VCaP (cell line): ENCODE measurements around the gene MPV17L.
A peak's percentile ranks its signal among the peaks of the same experiment; 100 is the strongest.
"Not testable (repeated sequence)": the region's sequence is repeated elsewhere in the genome, so short reads cannot be mapped to it uniquely, and the experiment has no call there.

Experiments used
- H3K27ac ChIP-seq: fragments of 450-650 bp; 2 replicates; pipeline ENCODE4 v1.5.1; 2017
- CTCF ChIP-seq: fragments of 450-650 bp; conservative IDR thresholded peaks from 2 replicates; pipeline ENCODE4 v1.5.1; 2017; ENCODE audit warnings: mild to moderate bottlenecking, moderate library complexity

The MPV17L gene

GRCh38 chr16:15445450-15445849 lies 49.9 kb downstream of the MPV17L start:
- TF ChIP-seq CTCF: no peak
- no peak overlapping the region for H3K27ac ChIP-seq

- no peak for TF ChIP-seq CTCF
- no peak overlapping the region for H3K27ac ChIP-seq
Observed at GRCh38 chr16:15446901-15447300, 51.3 kb downstream of the MPV17L start.

- no peak for TF ChIP-seq CTCF
- no peak overlapping the region for H3K27ac ChIP-seq
Observed at GRCh38 chr16:15450624-15451023, 55.1 kb downstream of the MPV17L start.

- H3K27ac ChIP-seq: no peak overlapping the region
- TF ChIP-seq CTCF: no peak
Observed at GRCh38 chr16:15451098-15451731, 55.7 kb downstream of the MPV17L start.

- no peak for TF ChIP-seq CTCF
Observed at GRCh38 chr16:15452246-15452855, 56.8 kb downstream of the MPV17L start.

GRCh38 chr16:15453296-15453695 lies 57.7 kb downstream of the MPV17L start:
- H3K27ac ChIP-seq: not testable (repeated sequence)

More at GRCh38 chr16:15452246-15452855, 56.8 kb downstream of the MPV17L start:
- H3K27ac ChIP-seq: no peak overlapping the region

GRCh38 chr16:15454933-15455332 lies 59.4 kb downstream of the MPV17L start:
- peak overlapping the region; percentile 47 for H3K27ac ChIP-seq

- H3K27ac ChIP-seq: no peak overlapping the region
- TF ChIP-seq CTCF: no peak
Observed at GRCh38 chr16:15457400-15457799, 61.8 kb downstream of the MPV17L start.
